Measurements from ENCODE around the gene HNRNPLL.

DNA sequence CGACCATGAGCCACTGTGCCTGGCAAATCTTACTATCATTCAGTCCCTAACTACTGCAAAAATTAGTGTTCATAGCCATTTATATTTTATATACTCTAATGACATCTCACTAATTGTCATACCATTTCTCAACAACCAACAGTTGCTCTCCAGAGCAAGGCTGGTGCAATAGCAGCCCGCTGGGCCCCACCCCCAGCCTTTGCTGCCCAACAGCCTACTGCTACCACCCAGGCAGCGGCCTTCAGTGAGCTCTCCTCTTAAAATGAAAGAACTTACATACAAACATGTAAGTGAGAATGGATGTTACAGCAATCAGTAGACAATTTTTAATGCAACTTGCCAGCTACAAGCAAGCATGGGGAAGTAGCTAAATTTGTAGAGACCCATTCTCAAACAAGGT, 90.5 kb downstream of the HNRNPLL start:
- TF ChIP-seq, protein P1, sequence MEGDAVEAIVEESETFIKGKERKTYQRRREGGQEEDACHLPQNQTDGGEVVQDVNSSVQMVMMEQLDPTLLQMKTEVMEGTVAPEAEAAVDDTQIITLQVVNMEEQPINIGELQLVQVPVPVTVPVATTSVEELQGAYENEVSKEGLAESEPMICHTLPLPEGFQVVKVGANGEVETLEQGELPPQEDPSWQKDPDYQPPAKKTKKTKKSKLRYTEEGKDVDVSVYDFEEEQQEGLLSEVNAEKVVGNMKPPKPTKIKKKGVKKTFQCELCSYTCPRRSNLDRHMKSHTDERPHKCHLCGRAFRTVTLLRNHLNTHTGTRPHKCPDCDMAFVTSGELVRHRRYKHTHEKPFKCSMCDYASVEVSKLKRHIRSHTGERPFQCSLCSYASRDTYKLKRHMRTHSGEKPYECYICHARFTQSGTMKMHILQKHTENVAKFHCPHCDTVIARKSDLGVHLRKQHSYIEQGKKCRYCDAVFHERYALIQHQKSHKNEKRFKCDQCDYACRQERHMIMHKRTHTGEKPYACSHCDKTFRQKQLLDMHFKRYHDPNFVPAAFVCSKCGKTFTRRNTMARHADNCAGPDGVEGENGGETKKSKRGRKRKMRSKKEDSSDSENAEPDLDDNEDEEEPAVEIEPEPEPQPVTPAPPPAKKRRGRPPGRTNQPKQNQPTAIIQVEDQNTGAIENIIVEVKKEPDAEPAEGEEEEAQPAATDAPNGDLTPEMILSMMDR (IDR thresholded peaks at IDR 0.05) = no peak
- TF ChIP-seq POLR2A (IDR thresholded peaks at IDR 0.05) = no peak

All from uterus (tissue), 2 donors.